ENCODE results near the gene MYOM1.

Gene MYOM1

DNA sequence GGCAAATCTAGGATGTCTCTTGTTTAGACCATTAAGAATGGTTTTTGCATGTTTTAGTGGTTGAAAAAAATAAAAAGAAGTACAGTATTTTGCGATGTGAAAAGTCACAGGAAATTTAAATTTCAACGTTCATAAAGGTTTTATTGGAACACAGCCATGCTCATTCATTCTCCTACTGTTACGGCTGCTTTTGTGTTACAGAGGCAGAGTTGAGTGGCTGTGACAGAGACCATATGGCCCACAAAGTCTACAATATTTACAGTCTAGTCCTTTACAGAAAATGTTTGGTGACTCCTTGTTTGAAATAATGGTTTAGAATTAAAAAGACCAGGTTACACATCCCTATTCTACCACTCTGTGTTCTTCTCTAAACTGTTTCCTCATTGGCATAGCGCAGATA is 48.1 kb downstream of the MYOM1 start:
- TF ChIP-seq, protein P1, sequence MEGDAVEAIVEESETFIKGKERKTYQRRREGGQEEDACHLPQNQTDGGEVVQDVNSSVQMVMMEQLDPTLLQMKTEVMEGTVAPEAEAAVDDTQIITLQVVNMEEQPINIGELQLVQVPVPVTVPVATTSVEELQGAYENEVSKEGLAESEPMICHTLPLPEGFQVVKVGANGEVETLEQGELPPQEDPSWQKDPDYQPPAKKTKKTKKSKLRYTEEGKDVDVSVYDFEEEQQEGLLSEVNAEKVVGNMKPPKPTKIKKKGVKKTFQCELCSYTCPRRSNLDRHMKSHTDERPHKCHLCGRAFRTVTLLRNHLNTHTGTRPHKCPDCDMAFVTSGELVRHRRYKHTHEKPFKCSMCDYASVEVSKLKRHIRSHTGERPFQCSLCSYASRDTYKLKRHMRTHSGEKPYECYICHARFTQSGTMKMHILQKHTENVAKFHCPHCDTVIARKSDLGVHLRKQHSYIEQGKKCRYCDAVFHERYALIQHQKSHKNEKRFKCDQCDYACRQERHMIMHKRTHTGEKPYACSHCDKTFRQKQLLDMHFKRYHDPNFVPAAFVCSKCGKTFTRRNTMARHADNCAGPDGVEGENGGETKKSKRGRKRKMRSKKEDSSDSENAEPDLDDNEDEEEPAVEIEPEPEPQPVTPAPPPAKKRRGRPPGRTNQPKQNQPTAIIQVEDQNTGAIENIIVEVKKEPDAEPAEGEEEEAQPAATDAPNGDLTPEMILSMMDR (IDR thresholded peaks at IDR 0.05) = no peak

DNA sequence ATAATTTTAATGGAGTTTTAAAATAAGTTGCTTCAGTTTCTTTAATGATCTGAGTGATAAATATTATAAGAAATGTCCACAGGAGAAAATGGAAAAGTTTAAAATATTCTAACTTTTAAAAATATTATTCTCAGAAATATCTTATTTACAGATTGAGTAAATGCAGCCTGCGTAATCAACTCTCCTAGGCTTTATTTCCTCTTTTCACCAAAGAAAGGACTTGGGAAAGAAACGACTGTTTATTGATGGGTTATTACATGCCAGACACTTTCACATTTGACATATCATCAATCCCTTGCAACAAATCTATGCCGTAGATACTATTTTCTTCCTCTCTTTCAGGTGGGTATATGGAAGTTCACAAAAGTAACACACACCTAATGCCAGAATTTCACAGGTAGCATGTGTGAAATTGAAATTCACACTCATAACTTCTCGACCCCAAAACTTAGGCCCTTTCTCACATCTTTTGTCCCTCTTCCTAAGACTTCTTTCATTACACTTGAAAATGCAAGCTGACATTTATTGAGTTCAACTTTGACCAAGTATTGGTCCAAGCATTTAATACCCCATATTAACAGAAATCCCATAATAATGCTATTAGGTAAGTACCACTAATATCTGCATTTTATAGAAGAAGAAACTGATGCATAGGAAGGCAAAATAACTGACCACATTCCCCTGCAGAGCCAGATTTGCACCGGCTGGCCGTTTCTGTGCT is 49.2 kb downstream of the MYOM1 start:
- TF ChIP-seq, protein P1 (IDR thresholded peaks at IDR 0.05) = no peak

DNA sequence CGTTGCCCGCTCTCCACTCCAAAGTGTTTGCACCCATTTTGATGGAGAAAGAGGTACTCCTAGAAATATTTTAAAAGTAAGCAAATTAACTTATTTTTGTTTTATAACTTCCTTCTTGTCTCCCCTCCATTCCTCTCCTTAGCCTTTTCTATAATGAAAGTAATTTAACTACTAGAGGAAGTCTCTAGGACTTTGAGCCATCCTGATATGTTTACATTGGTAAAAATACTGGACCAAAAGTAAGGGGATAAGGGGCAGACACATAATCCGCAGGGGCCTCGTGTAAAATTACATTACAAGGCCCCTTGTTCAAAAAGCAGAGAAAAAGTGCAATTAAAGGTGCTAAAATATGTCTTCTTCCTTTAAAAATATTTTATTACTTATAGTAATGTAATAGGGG is 55.4 kb downstream of the MYOM1 start:
- TF ChIP-seq, protein P1 (IDR thresholded peaks at IDR 0.05) = no peak

DNA sequence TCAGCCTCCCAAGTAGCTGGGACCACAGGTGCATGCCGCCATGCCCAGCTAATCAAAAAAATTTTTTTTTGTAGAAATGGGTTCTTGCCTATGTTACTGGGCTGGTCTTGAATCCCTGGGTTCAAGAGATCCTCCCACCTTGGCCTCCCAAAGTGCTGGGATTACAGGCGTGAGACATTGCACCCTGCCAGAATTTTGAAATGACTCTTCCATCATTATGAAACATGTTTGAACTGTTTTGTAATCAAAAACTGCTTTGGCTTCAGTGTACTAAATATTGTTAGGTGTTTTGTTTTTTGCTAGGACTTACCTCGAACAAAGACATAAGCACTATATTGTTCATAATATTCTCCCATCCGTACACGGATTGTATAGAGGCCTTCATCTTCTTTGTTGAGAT is 55.8 kb downstream of the MYOM1 start:
- TF ChIP-seq, protein P1 (IDR thresholded peaks at IDR 0.05) = no peak

DNA sequence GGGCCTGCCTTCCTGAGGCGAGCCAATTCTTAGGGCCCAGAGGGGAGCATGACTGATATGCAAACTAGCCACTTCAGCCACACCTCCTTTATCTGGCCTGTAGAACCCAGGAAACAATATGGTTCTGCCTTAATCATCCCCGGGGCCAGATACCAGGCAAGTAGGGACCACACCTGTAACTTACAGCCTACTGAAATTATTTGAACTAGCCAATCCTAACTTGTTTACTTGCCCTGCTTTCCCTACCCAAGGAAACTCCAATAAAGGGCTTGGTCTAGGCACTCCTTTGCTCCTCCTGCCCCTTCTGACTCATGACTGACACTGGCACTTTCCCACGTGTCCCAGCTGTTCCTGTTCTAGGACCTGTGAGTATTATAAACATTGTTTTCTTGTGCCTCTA is 57.6 kb downstream of the MYOM1 start:
- TF ChIP-seq, protein P1 (IDR thresholded peaks at IDR 0.05) = no peak

DNA sequence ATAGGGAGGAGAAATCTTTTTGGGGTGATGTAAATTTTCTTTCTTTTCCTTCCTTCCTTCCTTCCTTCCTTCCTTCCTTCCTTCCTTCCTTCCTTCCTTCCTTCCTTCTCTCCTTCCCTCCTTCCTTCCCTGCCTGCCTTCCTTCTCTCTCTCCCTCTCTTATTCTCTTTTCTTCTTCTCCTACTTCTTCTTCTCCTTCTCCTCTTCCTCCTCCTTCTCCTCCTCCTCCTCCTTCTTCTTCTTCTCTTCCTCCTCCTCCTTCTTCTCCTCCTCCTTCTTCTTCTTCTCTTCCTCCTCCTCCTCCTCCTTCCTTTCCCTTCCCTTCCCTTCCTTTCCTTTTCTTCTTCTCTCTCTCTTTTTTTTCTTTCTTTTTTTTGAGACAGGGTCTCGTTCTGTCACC is 59.9 kb downstream of the MYOM1 start:
- TF ChIP-seq, protein P1 (IDR thresholded peaks at IDR 0.05) = no peak

DNA sequence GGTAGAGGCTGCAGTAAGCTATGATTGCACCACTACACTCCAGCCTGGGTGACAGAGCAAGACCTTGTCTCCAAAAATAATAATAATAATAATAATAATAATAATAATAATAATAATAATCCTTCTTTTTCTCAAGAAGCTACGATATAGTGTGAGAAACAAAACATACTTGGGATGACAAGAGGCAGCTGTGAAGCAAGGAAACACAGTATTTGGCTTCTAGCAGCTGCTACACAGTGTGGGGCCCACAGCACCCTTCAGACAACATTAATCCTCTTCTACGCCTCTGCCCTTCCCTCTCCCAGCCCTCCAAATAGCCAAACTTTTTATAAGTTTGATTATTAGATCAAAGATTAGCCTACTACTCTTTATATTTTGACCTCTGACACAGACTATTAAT is 62.2 kb downstream of the MYOM1 start:
- TF ChIP-seq, protein P1 (IDR thresholded peaks at IDR 0.05) = no peak

DNA sequence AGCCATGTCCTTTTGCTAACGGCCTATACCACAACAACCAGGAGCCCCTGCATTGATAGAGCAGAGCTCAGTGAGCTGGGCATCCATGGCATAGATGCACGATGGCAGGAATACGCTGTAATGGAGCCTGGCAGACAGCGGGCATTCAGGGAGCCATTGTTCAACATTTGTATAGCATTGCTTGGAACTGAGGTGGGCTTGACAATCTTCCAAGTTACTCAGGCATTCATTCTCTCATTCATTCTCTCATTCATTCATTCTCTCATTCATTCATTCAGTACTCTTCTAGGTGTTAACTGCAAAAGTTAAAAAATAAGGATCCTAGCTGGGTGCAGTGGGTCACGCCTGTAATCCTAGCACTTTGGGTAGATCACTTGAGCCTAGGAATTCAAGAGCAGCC is 62.7 kb downstream of the MYOM1 start:
- TF ChIP-seq, protein P1 (IDR thresholded peaks at IDR 0.05) = no peak

Data from LNCAP (cell line).